ENCODE results near the gene SPATA9. TPM values are rescaled to one million over a fixed set of nuclear protein-coding genes. Genes with fewer than 3 reads are reported as not detected.

Gene SPATA9
- total and polyA plus RNA-seq, 2 donors (not counting 3 experiments of a cell fraction or from before 2014, with no cell fraction given), result 0.07 TPM; not detected in 1

- FAIRE-seq, result no peak
- Histone ChIP-seq H3K36me3 (ENCODE audit: control insufficient read depth in 2 of 2, extremely low read depth in 1 of 2, insufficient read depth in 2 of 2, low read length in 2 of 2) (no peaks in the 10 kb centered on the region), H2AFZ (ENCODE audit: low read depth, low read length) (no peak overlapping the region), H3K27me3 (ENCODE audit: control insufficient read depth in 2 of 2, insufficient read depth in 2 of 2, low read length in 2 of 2) (no peaks in the 10 kb centered on the region), H3K9ac (replicated peaks; ENCODE audit: extremely low read depth, insufficient read depth, low read length) (no peak overlapping the region), H4K20me1 (replicated peaks; ENCODE audit: control insufficient read depth, extremely low read depth, insufficient read depth, low read length) (no peaks in the 10 kb centered on the region), H3K27ac (ENCODE audit: insufficient read depth, low read depth, low read length) (no peak overlapping the region), H3K9me1 (replicated peaks; ENCODE audit: control insufficient read depth, extremely low read depth, insufficient read depth, low read length) (no peaks in the 10 kb centered on the region), H3K79me2 (ENCODE audit: control insufficient read depth, insufficient read depth, low read length) (no peaks in the 10 kb centered on the region), H3K4me2 (ENCODE audit: insufficient read depth, low read length) (no peak overlapping the region), H3K4me3 (replicated peaks in 1 of 3; ENCODE audit: insufficient read depth in 1 of 3, low read depth in 1 of 3, low read length in 3 of 3) (no peak overlapping the region), H3K4me1 (ENCODE audit: control insufficient read depth, extremely low read depth, insufficient read depth, low read length) (peaks cover 23% of the 10 kb centered on the region), H3K9me3 (replicated peaks; ENCODE audit: control insufficient read depth, insufficient read depth, low read length) (no peaks in the 10 kb centered on the region)
- no peak for DNase-seq (ENCODE audit: low read depth, low spot score)
- TF ChIP-seq POLR2AphosphoS5 (IDR thresholded peaks at IDR 0.05; ENCODE audit: insufficient read depth, low read depth, low read length), result no peak
- no peak for TF ChIP-seq EZH2 (IDR thresholded peaks at IDR 0.05; ENCODE audit: borderline replicate concordance, low read depth, low read length, severe bottlenecking)
- no peak for TF ChIP-seq JUN (IDR thresholded peaks at IDR 0.05; ENCODE audit: borderline replicate concordance, insufficient read depth, insufficient read length, low read depth)
- no peak for TF ChIP-seq CTCF (IDR thresholded peaks at IDR 0.05; ENCODE audit: extremely low read depth in 1 of 2, insufficient read depth in 1 of 2, low read depth in 1 of 2, low read length in 2 of 2)
- no peak for TF ChIP-seq FOS (IDR thresholded peaks at IDR 0.05; ENCODE audit: borderline replicate concordance, insufficient read depth, low read length)
- TF ChIP-seq, protein P1, sequence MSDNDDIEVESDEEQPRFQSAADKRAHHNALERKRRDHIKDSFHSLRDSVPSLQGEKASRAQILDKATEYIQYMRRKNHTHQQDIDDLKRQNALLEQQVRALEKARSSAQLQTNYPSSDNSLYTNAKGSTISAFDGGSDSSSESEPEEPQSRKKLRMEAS (IDR thresholded peaks at IDR 0.05; ENCODE audit: insufficient read depth, insufficient read length), result no peak
- TF ChIP-seq POLR2A (IDR thresholded peaks at IDR 0.05; ENCODE audit: low read depth, low read length), result no peak
- no peak for TF ChIP-seq GATA2 (IDR thresholded peaks at IDR 0.05; ENCODE audit: insufficient read depth, insufficient read length, low read depth, low read length)
- no peak for TF ChIP-seq MYC (IDR thresholded peaks at IDR 0.05; ENCODE audit: low read depth, low read length)
- ChIA-PET POLR2A (no interaction called here), CTCF (no interaction called here)
- no TSS peak for BruUV-seq (replicated peaks)
- dilution Hi-C loops (cut with MboI; ENCODE audit: extremely low pct_ligation_motif_present, low sequenced_read_pairs) (no loop called here), intact Hi-C loops (cut with micrococcal nuclease) (loop anchor here (2.0 kb wide), 1 partner anchor 13 kb away; the partner anchor contains the start of gene RHOBTB3)
These were observed 34.6 kb upstream of the SPATA9 start for GRCh38 chr5:95717439-95717838.
